ENCODE data around the gene TARS1. TPM values are rescaled to one million over a fixed set of nuclear protein-coding genes. Genes with fewer than 3 reads are reported as not detected.

The TARS1 gene
- total RNA-seq, 1 experiment from 2014 or later: 417 TPM

- Histone ChIP-seq H4K20me1 (ENCODE audit: control insufficient read depth, insufficient read depth, insufficient read length) (no peaks in the 10 kb centered on the region), H4K8ac (replicated peaks; ENCODE audit: insufficient read length, low read depth, low read length) (no peak overlapping the region), H3K4me1 (ENCODE audit: insufficient read depth, low read length) (no peaks in the 10 kb centered on the region), H4K91ac (ENCODE audit: insufficient read length, low read depth, low read length) (no peak overlapping the region), H3K4ac (ENCODE audit: low read depth, low read length) (no peak overlapping the region), H3K27ac (ENCODE audit: insufficient read length, low read depth, low read length) (no peak overlapping the region), H3K4me2 (ENCODE audit: insufficient read depth, insufficient read length, low read length) (no peak overlapping the region), H3K23me2 (ENCODE audit: insufficient read length, low read depth, low read length, poor library complexity, severe bottlenecking) (no peaks in the 10 kb centered on the region), H2BK20ac (ENCODE audit: low read depth, low read length, poor library complexity, severe bottlenecking) (no peak overlapping the region), H3K23ac (ENCODE audit: insufficient read length, low read depth, low read length) (no peak overlapping the region), H3K9me3 (ENCODE audit: control insufficient read depth, low read depth, low read length) (no peaks in the 10 kb centered on the region), H2AFZ (ENCODE audit: low read length) (no peak overlapping the region), H3K14ac (ENCODE audit: insufficient read depth, low read length) (no peak overlapping the region), H2BK5ac (ENCODE audit: insufficient read length, low read length) (no peak overlapping the region), H2AK5ac (ENCODE audit: insufficient read length, low read length) (no peak overlapping the region), H4K5ac (ENCODE audit: insufficient read length, low read depth, low read length) (no peak overlapping the region), H3K79me1 (ENCODE audit: insufficient read depth, low read depth, low read length, poor library complexity, severe bottlenecking) (no peaks in the 10 kb centered on the region), H2BK120ac (ENCODE audit: low read depth, low read length, poor library complexity, severe bottlenecking) (no peak overlapping the region), H3T11ph (ENCODE audit: low read length) (no peak overlapping the region), H3K9ac (ENCODE audit: extremely low read depth, insufficient read length, low read length) (no peak overlapping the region), H2BK15ac (ENCODE audit: low read depth, low read length) (no peak overlapping the region), H3K27me3 (ENCODE audit: insufficient read depth, low read length) (no peaks in the 10 kb centered on the region), H2BK12ac (ENCODE audit: insufficient read length, low read depth, low read length) (no peak overlapping the region), H3K79me2 (ENCODE audit: insufficient read depth, low read length) (no peaks in the 10 kb centered on the region), H3K18ac (ENCODE audit: insufficient read length, low read depth, low read length) (no peak overlapping the region), H3K56ac (ENCODE audit: insufficient read length, low read depth, low read length) (no peak overlapping the region)
- no peak for DNase-seq
- no peak overlapping the region for H3K4me3 Mint-ChIP-seq
- no CpG with 5 or more reads among the region's 1 CpG for whole genome bisulfite sequencing (ENCODE audit: extremely low coverage, insufficient read length, low lambda C conversion rate)
- H3K36me3 Mint-ChIP-seq (ENCODE audit: insufficient read depth in 1 of 3, low read depth in 3 of 3): no peaks in the 10 kb centered on the region
- peaks cover 0 to 2% of the 10 kb centered on the region in 2 experiments; a peak in 2 of 5 replicates for H3K9me3 Mint-ChIP-seq
- no peak overlapping the region for H3K27ac Mint-ChIP-seq
- no peak for TF ChIP-seq CTCF (conservative IDR thresholded peaks at IDR 0.05)
- H3K27me3 Mint-ChIP-seq (ENCODE audit: low read depth): no peaks in the 10 kb centered on the region; the same call in 1 of the 2 replicates
- H3K4me1 Mint-ChIP-seq: peaks cover 6 to 10% of the 10 kb centered on the region in 2 experiments
Observed at GRCh38 chr5:33410221-33410620, 30.5 kb upstream of the TARS1 start.
